Mammary epithelial cell (primary cell): ENCODE data around the gene USP32.
"Not testable (repeated sequence)": the region's sequence is repeated elsewhere in the genome, so short reads cannot be mapped to it uniquely, and the experiment has no call there.

ENCODE experiments used
- EZH2 ChIP-seq: IDR thresholded peaks from 2 replicates; pipeline ENCODE4 v1.6.1; 2012; ENCODE audit warnings: low read length, inconsistent platforms, borderline replicate concordance
- TF ChIP-seq, protein P1 (sequence below), 2 donors: IDR thresholded peaks in 1 of 2; conservative IDR thresholded peaks in 1 of 2; 2 replicates each; pipeline ENCODE4 v1.5.1; 2011 to 2012; ENCODE audit warnings: inconsistent platforms in 2 of 2, low read length in 2 of 2, mild to moderate bottlenecking in 2 of 2, control low read depth in 1 of 2, low read depth in 1 of 2; ENCODE audit not compliant: insufficient read depth in 1 of 2; ENCODE audit errors: extremely low read depth in 1 of 2

DNA sequence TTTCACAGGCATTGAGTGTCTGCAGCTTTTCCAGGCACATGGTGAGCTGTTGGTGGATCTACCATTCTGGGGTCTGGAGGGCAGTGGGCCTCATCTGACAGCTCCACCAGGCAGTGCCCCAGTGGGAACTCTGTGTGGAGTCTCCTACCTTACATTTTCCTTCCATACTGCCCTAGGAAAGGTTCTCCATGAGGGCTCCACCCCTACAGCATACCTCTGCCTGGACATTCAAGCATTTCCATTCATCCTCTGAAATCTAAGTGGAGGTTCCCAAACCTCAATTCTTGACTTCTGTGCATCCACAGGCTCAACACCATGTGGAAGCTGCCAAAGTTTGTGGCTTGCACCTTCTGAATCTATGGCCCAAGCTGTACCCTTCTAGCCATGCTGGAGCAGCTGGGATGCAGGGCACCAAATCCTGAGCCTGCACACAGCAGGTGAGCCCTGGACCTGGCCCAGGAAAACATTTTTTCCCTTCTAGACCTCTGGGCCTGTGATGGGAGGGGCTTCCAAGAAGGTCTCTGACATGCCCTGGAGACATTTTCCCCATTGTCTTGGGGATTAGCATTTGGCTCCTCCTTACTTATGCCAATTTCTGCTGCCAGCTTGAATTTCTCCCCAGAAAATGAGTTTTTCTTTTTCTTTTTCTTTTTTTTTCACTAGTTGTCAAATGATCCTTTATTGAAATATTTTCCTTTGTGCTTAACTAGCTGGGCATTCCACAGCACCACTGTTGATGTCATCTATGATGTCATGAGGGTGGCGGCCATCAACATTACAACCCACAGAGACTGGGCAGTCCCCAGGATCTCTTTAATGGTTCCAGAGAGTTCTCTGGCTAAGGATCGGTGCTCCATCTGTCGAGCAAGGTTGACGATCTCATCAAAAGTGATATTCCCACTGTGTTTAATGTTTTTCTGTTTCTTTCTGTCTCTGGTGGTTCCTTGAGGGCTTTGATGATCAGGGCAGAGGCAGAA is 41.4 kb upstream of the USP32 start:
- TF ChIP-seq, protein P1, sequence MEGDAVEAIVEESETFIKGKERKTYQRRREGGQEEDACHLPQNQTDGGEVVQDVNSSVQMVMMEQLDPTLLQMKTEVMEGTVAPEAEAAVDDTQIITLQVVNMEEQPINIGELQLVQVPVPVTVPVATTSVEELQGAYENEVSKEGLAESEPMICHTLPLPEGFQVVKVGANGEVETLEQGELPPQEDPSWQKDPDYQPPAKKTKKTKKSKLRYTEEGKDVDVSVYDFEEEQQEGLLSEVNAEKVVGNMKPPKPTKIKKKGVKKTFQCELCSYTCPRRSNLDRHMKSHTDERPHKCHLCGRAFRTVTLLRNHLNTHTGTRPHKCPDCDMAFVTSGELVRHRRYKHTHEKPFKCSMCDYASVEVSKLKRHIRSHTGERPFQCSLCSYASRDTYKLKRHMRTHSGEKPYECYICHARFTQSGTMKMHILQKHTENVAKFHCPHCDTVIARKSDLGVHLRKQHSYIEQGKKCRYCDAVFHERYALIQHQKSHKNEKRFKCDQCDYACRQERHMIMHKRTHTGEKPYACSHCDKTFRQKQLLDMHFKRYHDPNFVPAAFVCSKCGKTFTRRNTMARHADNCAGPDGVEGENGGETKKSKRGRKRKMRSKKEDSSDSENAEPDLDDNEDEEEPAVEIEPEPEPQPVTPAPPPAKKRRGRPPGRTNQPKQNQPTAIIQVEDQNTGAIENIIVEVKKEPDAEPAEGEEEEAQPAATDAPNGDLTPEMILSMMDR (conservative IDR thresholded peaks at IDR 0.05 in 1 of 2, IDR thresholded peaks at IDR 0.05 in 1 of 2; ENCODE audit: extremely low read depth in 1 of 2, insufficient read depth in 1 of 2, low read depth in 1 of 2, low read length in 2 of 2) = not testable (repeated sequence)
- not testable (repeated sequence) for TF ChIP-seq EZH2
